PC-9 (cell line): ENCODE results near the gene SELENON.

ENCODE experiments used
- CTCF ChIP-seq: fragments of 200-600 bp; sonication (generic); conservative IDR thresholded peaks from 2 replicates; pipeline ENCODE4 v1.6.1; 2017; ENCODE audit warnings: mixed run types, antibody characterized with exemption, mild to moderate bottlenecking, moderate library complexity
- EZH2 ChIP-seq: fragments of 200-600 bp; sonication (generic); IDR thresholded peaks from 2 replicates; pipeline ENCODE4 v1.8.0; 2017; ENCODE audit warnings: antibody characterized with exemption, low read depth

GRCh38 chr1:25790472-25790871 lies 9.5 kb upstream of the SELENON start:
- TF ChIP-seq CTCF = no peak
- no peak for TF ChIP-seq EZH2
